Measurements from ENCODE around the gene SON. TPM values are rescaled to one million over a fixed set of nuclear protein-coding genes. Genes with fewer than 3 reads are reported as not detected.

Gene SON
- total RNA-seq, 3 donors from 2014 or later: 240 to 293 (median 254) TPM

Other genes starting within 250 kb of the SON start
- gene IFNAR1, start 218.1 kb upstream of the SON start, total RNA-seq: 10 to 100 TPM; 41.9 to 49.5 (median 43.3) TPM
- 100 to 1,000 TPM in 1 of 3 donors, 10 to 100 TPM in 2; 56.3 to 155 (median 87.8) TPM for gene IFNGR2, start 139.6 kb upstream of the SON start, total RNA-seq
- gene TMEM50B, start 63.1 kb upstream of the SON start, total RNA-seq: 10 to 100 TPM; 40.5 to 53.1 (median 42.2) TPM
- gene DNAJC28, start 51.3 kb upstream of the SON start, total RNA-seq: 1 to 10 TPM; 1.9 to 3.0 (median 2.9) TPM
- 10 to 100 TPM; 45.5 to 57.2 (median 55.6) TPM for gene GART, start 921 bp upstream of the SON start, total RNA-seq
- gene DONSON, start 45.6 kb downstream of the SON start, total RNA-seq: 10 to 100 TPM in 1 of 3 donors, 1 to 10 TPM in 2; 7.6 to 10.5 (median 9.6) TPM
- gene CRYZL1, start 98.7 kb downstream of the SON start, total RNA-seq: 10 to 100 TPM; 33.1 to 55.5 (median 34.0) TPM
- 10 to 100 TPM; 35.6 to 54.8 (median 45.3) TPM for gene ITSN1, start 99.5 kb downstream of the SON start, total RNA-seq

Data from mucosa of descending colon (tissue), 3 donors.